Mucosa of descending colon (tissue), 3 donors: ENCODE measurements around the gene CMTR1. TPM values are rescaled to one million over a fixed set of nuclear protein-coding genes. Genes with fewer than 3 reads are reported as not detected.

Experiments
- ATAC-seq: fragments of 200-7000 bp; cut with Tn5 transposase; one replicate; pipeline ENCODE4 v1.9.1; 2020; ENCODE audit warnings: mild to moderate bottlenecking, moderate library complexity
- DNase-seq, 3 donors: peaks; one replicate each; pipeline ENCODE4 v3.0.0-alpha.2; 2020
- H3K36me3 ChIP-seq: fragments of 200-600 bp; one replicate; pipeline ENCODE4 v1.8.0; 2021; ENCODE audit warnings: low read depth, mild to moderate bottlenecking
- H3K4me1 ChIP-seq: fragments of 200-600 bp; one replicate; pipeline ENCODE4 v1.8.0; 2021; ENCODE audit warnings: low read depth, mild to moderate bottlenecking
- H3K4me3 ChIP-seq: fragments of 200-600 bp; one replicate; pipeline ENCODE4 v1.8.0; 2021; ENCODE audit warnings: mild to moderate bottlenecking
- H3K9me3 ChIP-seq: fragments of 200-600 bp; one replicate; pipeline ENCODE4 v1.8.0; 2021; ENCODE audit warnings: mild to moderate bottlenecking
- CTCF ChIP-seq: fragments of 200-600 bp; IDR thresholded peaks from one replicate; pipeline ENCODE4 v1.8.0; 2022; ENCODE audit warnings: antibody characterized with exemption, mild to moderate bottlenecking
- intact Hi-C, 2 donors: fragments of 100-400 bp; cut with DNase I in 1 of 2; cut with micrococcal nuclease in 1 of 2; formaldehyde crosslinking; loops; one replicate each; pipeline versions ENCODE4 v1.11.0 to v1.11.1; 2022; cut with DNase I, micrococcal nuclease
- total RNA-seq, 3 donors: library from RNA; stranded (reverse); fragmentation: NEBNext Ultra II Directional in 2 of 3; extraction: Animal tissue kit (Norgen Biotek cat#: 25700) in 2 of 3; gene quantifications; one replicate each; pipeline versions ENCODE4 v1.2.1 to v1.2.4, GENCODE V29; 2021 to 2023
- donor health status: DM: no; HTN: no; CAD: no; lungs with moderate emphysema.
- donor health status: DM: no; HTN: no; CAD: no.
- donor health status: DM: no; HTN: yes; CAD: no.

Gene CMTR1
- total RNA-seq, 3 donors from 2014 or later: 26.1 to 49.8 (median 27.5) TPM

- intact Hi-C loops: no loop called here
Measured at GRCh38 chr6:37524025-37524969, 91.3 kb downstream of the CMTR1 start.

GRCh38 chr6:37524970-37525318, 91.9 kb downstream of the CMTR1 start:
- TF ChIP-seq CTCF: no peak
- H3K4me3 ChIP-seq: no peak overlapping the region
- DNase-seq (no peak), ATAC-seq (no peak)
- no peaks in the 10 kb centered on the region for H3K9me3 ChIP-seq
- intact Hi-C loops: no loop called here
- H3K4me1 ChIP-seq: no peaks in the 10 kb centered on the region
- no peaks in the 10 kb centered on the region for H3K36me3 ChIP-seq

More at GRCh38 chr6:37524025-37524969, 91.3 kb downstream of the CMTR1 start:
- ATAC-seq (no peak), DNase-seq (no peak)
- no peak for TF ChIP-seq CTCF
- Histone ChIP-seq H3K4me3 (no peak overlapping the region), H3K9me3 (no peaks in the 10 kb centered on the region), H3K4me1 (no peaks in the 10 kb centered on the region), H3K36me3 (no peaks in the 10 kb centered on the region)

GRCh38 chr6:37525460-37526357, 92.7 kb downstream of the CMTR1 start:
- ATAC-seq (no peak), DNase-seq (no peak)
- H3K9me3 ChIP-seq: no peaks in the 10 kb centered on the region
- H3K4me1 ChIP-seq: no peaks in the 10 kb centered on the region
- no peaks in the 10 kb centered on the region for H3K36me3 ChIP-seq
- intact Hi-C loops: no loop called here
- TF ChIP-seq CTCF: no peak
- H3K4me3 ChIP-seq: no peak overlapping the region

GRCh38 chr6:37528541-37528940, 95.5 kb downstream of the CMTR1 start:
- TF ChIP-seq CTCF: no peak
- intact Hi-C loops: no loop called here
- no peaks in the 10 kb centered on the region for H3K36me3 ChIP-seq

GRCh38 chr6:37530297-37530696, 97.3 kb downstream of the CMTR1 start:
- TF ChIP-seq CTCF: no peak
- ATAC-seq (no peak), DNase-seq (no peak)
- Histone ChIP-seq H3K36me3 (no peaks in the 10 kb centered on the region), H3K4me1 (no peaks in the 10 kb centered on the region), H3K9me3 (no peaks in the 10 kb centered on the region), H3K4me3 (no peak overlapping the region)
- intact Hi-C loops: no loop called here

More at GRCh38 chr6:37528541-37528940, 95.5 kb downstream of the CMTR1 start:
- H3K4me3 ChIP-seq: no peak overlapping the region
- DNase-seq: no peak
- H3K4me1 ChIP-seq: no peaks in the 10 kb centered on the region
- no peak for ATAC-seq
- H3K9me3 ChIP-seq: no peaks in the 10 kb centered on the region
